HCT116 (cell line): ENCODE results near the gene SELENOH. TPM values are rescaled to one million over a fixed set of nuclear protein-coding genes. Genes with fewer than 3 reads are reported as not detected.

ENCODE experiments used
- ATAC-seq: fragments of 200-7000 bp; cut with Tn5 transposase; 2 replicates; pipeline ENCODE4 v1.9.1; 2020; ENCODE audit warnings: mild to moderate bottlenecking, moderate library complexity
- BruUV-seq: library from RNA; stranded (reverse); fragments of 400-500 nt; replicated peaks from 2 replicates; lab custom pipeline; 2021; lab: Mats Ljungman, UMichigan
- CTCF ChIA-PET: fragments of 300-600 bp; sonication (Branson Sonifier 250); formaldehyde crosslinking; loops from one replicate; lab custom pipeline; 2021; ENCODE audit warnings: antibody characterized with exemption; lab: Charles Lee
- POLR2A ChIA-PET: fragments of 300-600, 350-600 bp; sonication (Branson Sonifier 250); formaldehyde crosslinking; loops from one replicate; lab custom pipeline; 2021; ENCODE audit warnings: antibody characterized with exemption; lab: Charles Lee
- RAD21 ChIA-PET, 2 experiments: fragments of 300-600 bp; sonication (Branson Sonifier 250); formaldehyde crosslinking; loops; one replicate each; lab custom pipeline; 2023; ENCODE audit warnings: low total read pairs in 2 of 2; ENCODE audit not compliant: uncharacterized antibody in 2 of 2, unreplicated experiment in 2 of 2, low non-redundant PET in 1 of 2; lab: Charles Lee
- DNase-seq: peaks from one replicate; pipeline ENCODE4 v3.0.0-alpha.2; 2010; ENCODE audit warnings: low read depth, low spot score
- H2AFZ ChIP-seq: fragments of 200-600 bp; shearing (Covaris generic), sonication (generic); 2 replicates; pipeline ENCODE4 v1.6.1; 2017; ENCODE audit warnings: low read depth, mixed run types, mixed read lengths, antibody characterized with exemption, low read length; ENCODE audit not compliant: poor library complexity, severe bottlenecking
- H3K27ac ChIP-seq: 2 replicates; pipeline ENCODE4 v1.5.1; 2012; ENCODE audit warnings: low read depth, low read length
- H3K27me3 ChIP-seq: fragments of 200-600 bp; sonication (generic); 2 replicates; pipeline ENCODE4 v1.6.1; 2016; ENCODE audit warnings: mixed run types, low read length, mixed read lengths; ENCODE audit not compliant: insufficient read depth
- H3K36me3 ChIP-seq, 2 experiments: fragments of 200-500 bp in 1 of 2; fragments of 200-600 bp in 1 of 2; sonication (Bioruptor generic) in 1 of 2; sonication (generic) in 1 of 2; 2 replicates each; pipeline versions ENCODE4 v1.5.1 to v1.6.1; 2014 to 2016; ENCODE audit warnings: low read length in 2 of 2, inconsistent platforms in 1 of 2, mixed read lengths in 1 of 2, mixed run types in 1 of 2; ENCODE audit not compliant: insufficient read depth in 2 of 2, control insufficient read depth in 1 of 2
- H3K4me1 ChIP-seq, 2 experiments: fragments of 200-600 bp in 1 of 2; sonication (generic) in 1 of 2; 2 replicates each; pipeline versions ENCODE4 v1.5.1 to v1.6.1; 2012 to 2017; ENCODE audit warnings: low read length in 2 of 2, inconsistent platforms in 1 of 2, mild to moderate bottlenecking in 1 of 2, mixed read lengths in 1 of 2, mixed run types in 1 of 2, moderate library complexity in 1 of 2; ENCODE audit not compliant: insufficient read depth in 2 of 2, control insufficient read depth in 1 of 2
- H3K4me2 ChIP-seq: fragments of 200-600 bp; sonication (generic); 2 replicates; pipeline ENCODE4 v1.6.1; 2017; ENCODE audit warnings: mixed run types, low read length, mixed read lengths
- H3K4me3 ChIP-seq, 2 experiments: fragments of 200-600 bp in 1 of 2; sonication (generic) in 1 of 2; replicated peaks in 1 of 2; 2 replicates each; pipeline ENCODE4 v1.5.1; 2011 to 2016; ENCODE audit warnings: low read length in 2 of 2, control low read depth in 1 of 2, low read depth in 1 of 2, mild to moderate bottlenecking in 1 of 2, mixed read lengths in 1 of 2, mixed run types in 1 of 2
- H3K79me2 ChIP-seq: fragments of 200-600 bp; sonication (generic); 2 replicates; pipeline ENCODE4 v1.6.1; 2017; ENCODE audit warnings: mild to moderate bottlenecking, mixed run types, low read length, moderate library complexity, mixed read lengths; ENCODE audit not compliant: insufficient read depth
- H3K9ac ChIP-seq: fragments of 200-600 bp; sonication (generic); 2 replicates; pipeline ENCODE4 v1.6.1; 2016; ENCODE audit warnings: low read length, mixed read lengths
- H3K9me2 ChIP-seq: fragments of 200-600 bp; sonication (generic), shearing (Covaris generic); 2 replicates; pipeline ENCODE4 v1.6.1; 2017; ENCODE audit warnings: mixed run types, mild to moderate bottlenecking, moderate library complexity; ENCODE audit not compliant: insufficient read depth
- H3K9me3 ChIP-seq, 2 experiments: fragments of 200-500 bp in 1 of 2; fragments of 200-600 bp in 1 of 2; sonication (Bioruptor generic) in 1 of 2; sonication (generic) in 1 of 2; 2 replicates each; pipeline ENCODE4 v1.6.1; 2014 to 2017; ENCODE audit warnings: low read length in 2 of 2, mixed read lengths in 2 of 2, inconsistent platforms in 1 of 2, low read depth in 1 of 2, mild to moderate bottlenecking in 1 of 2, mixed run types in 1 of 2, moderate library complexity in 1 of 2; ENCODE audit not compliant: control insufficient read depth in 1 of 2, insufficient read depth in 1 of 2
- H4K20me1 ChIP-seq: fragments of 200-600 bp; sonication (generic), shearing (Covaris generic); 2 replicates; pipeline ENCODE4 v1.6.1; 2017; ENCODE audit warnings: mixed run types, mild to moderate bottlenecking, moderate library complexity; ENCODE audit not compliant: insufficient read depth
- FOSL1 ChIP-seq: IDR thresholded peaks from 2 replicates; pipeline ENCODE4 v1.6.1; 2012; ENCODE audit warnings: low read depth
- JUND ChIP-seq: IDR thresholded peaks from 2 replicates; pipeline ENCODE4 v1.6.1; 2012
- POLR2AphosphoS5 ChIP-seq: IDR thresholded peaks from 2 replicates; pipeline ENCODE4 v1.6.1; 2011; ENCODE audit warnings: mild to moderate bottlenecking, low read depth, low read length, moderate library complexity
- SIN3A ChIP-seq: IDR thresholded peaks from 2 replicates; pipeline ENCODE4 v1.6.1; 2012; ENCODE audit warnings: low read depth
- SP1 ChIP-seq: IDR thresholded peaks from 2 replicates; pipeline ENCODE4 v1.6.1; 2012; ENCODE audit warnings: low read depth
- TCF7L2 ChIP-seq: IDR thresholded peaks from 2 replicates; pipeline ENCODE4 v1.7.0; 2011; ENCODE audit warnings: borderline replicate concordance, inconsistent platforms; ENCODE audit not compliant: insufficient read depth, insufficient read length; ENCODE audit errors: extremely low read depth
- intact Hi-C: fragments of 100-400 bp; cut with micrococcal nuclease; formaldehyde crosslinking; loops from 2 replicates; pipeline ENCODE4 v1.10.0; 2022
- total RNA-seq: library from RNA; stranded (reverse); gene quantifications from one replicate; pipeline ENCODE4 v1.2.1, GENCODE V29; 2021; ENCODE audit not compliant: unreplicated experiment
- TF ChIP-seq, protein P1 (sequence below), 3 experiments: fragments of 200-600 bp in 1 of 3; sonication (generic) in 1 of 3; IDR thresholded peaks in 2 of 3; conservative IDR thresholded peaks in 1 of 3; 2 replicates each; pipeline ENCODE4 v1.5.1; 2012 to 2017; ENCODE audit warnings: low read depth in 2 of 3, low read length in 2 of 3, antibody characterized with exemption in 1 of 3, borderline replicate concordance in 1 of 3, control low read depth in 1 of 3, mild to moderate bottlenecking in 1 of 3, mixed read lengths in 1 of 3, mixed run types in 1 of 3, moderate library complexity in 1 of 3; ENCODE audit not compliant: insufficient read depth in 1 of 3
- TF ChIP-seq, protein P2 (sequence below): IDR thresholded peaks from 2 replicates; pipeline ENCODE4 v1.6.1; 2011; ENCODE audit warnings: mild to moderate bottlenecking, low read length, moderate library complexity; ENCODE audit not compliant: insufficient replicate concordance; ENCODE audit errors: extremely low read depth

Gene SELENOH
- total RNA-seq, 1 experiment from 2014 or later: 194 TPM

DNA sequence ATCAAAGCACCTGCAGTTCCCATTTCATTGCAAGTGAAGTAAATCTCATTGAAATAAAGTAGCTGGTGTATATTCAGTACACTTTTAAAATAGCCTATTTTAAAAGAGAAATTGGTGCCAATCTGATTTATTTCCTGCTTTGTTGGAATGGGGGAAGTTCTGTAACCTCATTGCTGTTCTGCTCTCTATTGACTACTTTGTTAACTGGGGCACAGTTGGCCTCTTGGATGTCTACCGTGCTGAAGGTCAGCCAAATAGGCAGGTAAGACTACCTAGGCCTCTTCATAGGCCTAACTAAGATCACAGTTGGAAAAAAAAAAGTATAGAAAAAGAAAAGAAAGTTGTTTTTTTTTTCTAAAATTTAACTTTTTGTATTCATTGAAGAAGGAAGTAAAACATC, 29.5 kb downstream of the SELENOH start:
- no peak overlapping the region for H3K4me3 ChIP-seq
- RAD21 ChIA-PET: no interaction called here

DNA sequence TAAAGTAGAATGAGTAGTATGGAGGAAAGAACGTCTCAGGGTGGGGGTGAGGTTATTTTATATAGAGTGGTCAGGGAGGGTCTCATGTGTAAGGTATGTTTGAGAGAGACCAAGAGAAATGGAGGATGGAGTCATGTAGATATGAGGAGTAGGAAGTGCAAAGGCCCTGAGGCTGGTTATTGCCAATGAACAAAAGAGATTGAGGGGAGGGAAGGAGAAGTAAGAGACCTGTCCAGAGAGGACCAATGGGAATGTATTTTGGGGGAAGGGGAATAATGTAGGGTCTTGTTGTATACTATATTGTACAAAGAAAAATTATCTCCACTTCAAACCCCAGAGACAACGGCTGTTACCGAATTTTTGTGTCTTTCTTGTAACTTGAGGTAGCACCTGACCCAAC, 30.1 kb downstream of the SELENOH start:
- Histone ChIP-seq H3K36me3 (no peaks in the 10 kb centered on the region), H3K4me2 (peak overlapping the region; percentile 57), H2AFZ (no peak overlapping the region), H3K79me2 (peaks cover 98% of the 10 kb centered on the region), H4K20me1 (0 out of 2 replicates have a peak, but pooled peaks cover 4% of the 10 kb centered on the region), H3K9ac (no peak overlapping the region), H3K27ac (peak overlapping the region; percentile 54; the same call in 1 of the 2 replicates), H3K4me3 (no peak overlapping the region), H3K4me1 (peaks cover 69 to 74% of the 10 kb centered on the region in 2 experiments), H3K9me3 (no peaks in the 10 kb centered on the region), H3K9me2 (no peaks in the 10 kb centered on the region), H3K27me3 (no peaks in the 10 kb centered on the region)
- ChIA-PET POLR2A (interaction anchor here (0.8 to 1.3 kb wide), 2 partner anchors 9 to 10 kb away, joined by 3 to 9 read pairs; partner anchors contain the start of gene CTNND1), CTCF (interaction anchor here (1.3 to 1.7 kb wide), 2 partner anchors 8 to 29 kb away, joined by 3 read pairs; no protein-coding TSS in a partner anchor), RAD21 (no interaction called here)
- TF ChIP-seq JUND (no peak), SP1 (no peak), FOSL1 (no peak)
- TF ChIP-seq, protein P1, sequence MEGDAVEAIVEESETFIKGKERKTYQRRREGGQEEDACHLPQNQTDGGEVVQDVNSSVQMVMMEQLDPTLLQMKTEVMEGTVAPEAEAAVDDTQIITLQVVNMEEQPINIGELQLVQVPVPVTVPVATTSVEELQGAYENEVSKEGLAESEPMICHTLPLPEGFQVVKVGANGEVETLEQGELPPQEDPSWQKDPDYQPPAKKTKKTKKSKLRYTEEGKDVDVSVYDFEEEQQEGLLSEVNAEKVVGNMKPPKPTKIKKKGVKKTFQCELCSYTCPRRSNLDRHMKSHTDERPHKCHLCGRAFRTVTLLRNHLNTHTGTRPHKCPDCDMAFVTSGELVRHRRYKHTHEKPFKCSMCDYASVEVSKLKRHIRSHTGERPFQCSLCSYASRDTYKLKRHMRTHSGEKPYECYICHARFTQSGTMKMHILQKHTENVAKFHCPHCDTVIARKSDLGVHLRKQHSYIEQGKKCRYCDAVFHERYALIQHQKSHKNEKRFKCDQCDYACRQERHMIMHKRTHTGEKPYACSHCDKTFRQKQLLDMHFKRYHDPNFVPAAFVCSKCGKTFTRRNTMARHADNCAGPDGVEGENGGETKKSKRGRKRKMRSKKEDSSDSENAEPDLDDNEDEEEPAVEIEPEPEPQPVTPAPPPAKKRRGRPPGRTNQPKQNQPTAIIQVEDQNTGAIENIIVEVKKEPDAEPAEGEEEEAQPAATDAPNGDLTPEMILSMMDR (IDR thresholded peaks at IDR 0.05 in 2 of 3, conservative IDR thresholded peaks at IDR 0.05 in 1 of 3; ENCODE audit: borderline replicate concordance in 1 of 3, insufficient read depth in 1 of 3, low read depth in 2 of 3, low read length in 2 of 3): no peak
- DNase-seq: no peak
- no TSS peak for BruUV-seq
- intact Hi-C loops: no loop called here
- ATAC-seq: no peak

More for the DNA sequence above, 29.5 kb downstream of the SELENOH start:
- H3K4me1 ChIP-seq: peaks cover 63 to 68% of the 10 kb centered on the region in 2 experiments
- DNase-seq: no peak
- intact Hi-C loops: no loop called here
- ATAC-seq: no peak
- H3K79me2 ChIP-seq: peaks cover 98% of the 10 kb centered on the region
- H4K20me1 ChIP-seq: 0 out of 2 replicates have a peak, but pooled peaks cover 4% of the 10 kb centered on the region
- H3K9me3 ChIP-seq: no peaks in the 10 kb centered on the region
- no peak overlapping the region for H3K27ac ChIP-seq
- peak overlapping the region; percentile 57; the same call in 1 of the 2 replicates for H3K4me2 ChIP-seq
- BruUV-seq: no TSS peak
- no peaks in the 10 kb centered on the region for H3K27me3 ChIP-seq
- H2AFZ ChIP-seq: no peak overlapping the region
- POLR2A ChIA-PET: interaction anchor here (1.0 to 1.3 kb wide), 2 partner anchors 8 to 28 kb away, joined by 3 to 4 read pairs; no protein-coding TSS in a partner anchor
- CTCF ChIA-PET: interaction anchor here (1.7 kb wide), 1 partner anchor 30 kb away, joined by 3 read pairs; no protein-coding TSS in a partner anchor
- no peak for TF ChIP-seq TCF7L2
- TF ChIP-seq POLR2AphosphoS5: no peak
- no peak for TF ChIP-seq SIN3A
- TF ChIP-seq, protein P2, sequence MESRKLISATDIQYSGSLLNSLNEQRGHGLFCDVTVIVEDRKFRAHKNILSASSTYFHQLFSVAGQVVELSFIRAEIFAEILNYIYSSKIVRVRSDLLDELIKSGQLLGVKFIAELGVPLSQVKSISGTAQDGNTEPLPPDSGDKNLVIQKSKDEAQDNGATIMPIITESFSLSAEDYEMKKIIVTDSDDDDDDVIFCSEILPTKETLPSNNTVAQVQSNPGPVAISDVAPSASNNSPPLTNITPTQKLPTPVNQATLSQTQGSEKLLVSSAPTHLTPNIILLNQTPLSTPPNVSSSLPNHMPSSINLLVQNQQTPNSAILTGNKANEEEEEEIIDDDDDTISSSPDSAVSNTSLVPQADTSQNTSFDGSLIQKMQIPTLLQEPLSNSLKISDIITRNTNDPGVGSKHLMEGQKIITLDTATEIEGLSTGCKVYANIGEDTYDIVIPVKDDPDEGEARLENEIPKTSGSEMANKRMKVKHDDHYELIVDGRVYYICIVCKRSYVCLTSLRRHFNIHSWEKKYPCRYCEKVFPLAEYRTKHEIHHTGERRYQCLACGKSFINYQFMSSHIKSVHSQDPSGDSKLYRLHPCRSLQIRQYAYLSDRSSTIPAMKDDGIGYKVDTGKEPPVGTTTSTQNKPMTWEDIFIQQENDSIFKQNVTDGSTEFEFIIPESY: no peak
- H3K9me2 ChIP-seq: no peaks in the 10 kb centered on the region
- no peak overlapping the region for H3K9ac ChIP-seq
- H3K36me3 ChIP-seq: no peaks in the 10 kb centered on the region
